Karpas-422 (cell line): ENCODE data around the gene NKAIN2. TPM values are rescaled to one million over a fixed set of nuclear protein-coding genes. Genes with fewer than 3 reads are reported as not detected.

Source experiments
- DNase-seq: peaks from one replicate; pipeline ENCODE4 v3.0.0-alpha.2; 2015
- H2AFZ ChIP-seq: fragments of 200-600 bp; sonication (generic); 2 replicates; pipeline ENCODE4 v1.6.1; 2014; ENCODE audit warnings: antibody characterized with exemption, low read length, mixed read lengths
- H3K27ac ChIP-seq: fragments of 200-600 bp; sonication (generic); 2 replicates; pipeline ENCODE4 v1.5.1; 2014; ENCODE audit warnings: mild to moderate bottlenecking, low read length, moderate library complexity
- H3K27me3 ChIP-seq: fragments of 200-600 bp; sonication (generic); 2 replicates; pipeline ENCODE4 v1.6.1; 2014; ENCODE audit warnings: low read length, mixed read lengths
- H3K36me3 ChIP-seq: fragments of 200-600 bp; sonication (generic); 2 replicates; pipeline ENCODE4 v1.6.1; 2014; ENCODE audit warnings: low read length, mixed read lengths; ENCODE audit not compliant: insufficient read depth
- H3K4me1 ChIP-seq: fragments of 200-600 bp; sonication (generic); 2 replicates; pipeline ENCODE4 v1.6.1; 2014; ENCODE audit warnings: mild to moderate bottlenecking, low read length, mixed read lengths
- H3K4me2 ChIP-seq: fragments of 200-600 bp; sonication (generic); 2 replicates; pipeline ENCODE4 v1.6.1; 2014; ENCODE audit warnings: low read length, low read depth, mild to moderate bottlenecking; ENCODE audit not compliant: poor library complexity, severe bottlenecking
- H3K4me3 ChIP-seq: fragments of 200-600 bp; sonication (generic); 2 replicates; pipeline ENCODE4 v1.5.1; 2014; ENCODE audit warnings: mild to moderate bottlenecking, antibody characterized with exemption, low read length, mixed read lengths
- H3K79me2 ChIP-seq: fragments of 200-600 bp; sonication (generic); 2 replicates; pipeline ENCODE4 v1.6.1; 2014; ENCODE audit warnings: mild to moderate bottlenecking, low read length, mixed read lengths
- H3K9ac ChIP-seq: fragments of 200-600 bp; sonication (generic); 2 replicates; pipeline ENCODE4 v1.6.0; 2014; ENCODE audit warnings: low read length
- H3K9me2 ChIP-seq: fragments of 200-600 bp; sonication (generic), shearing (Covaris generic); replicated peaks from 2 replicates; pipeline ENCODE4 v1.6.0; 2014; ENCODE audit warnings: mild to moderate bottlenecking, low read length, moderate library complexity; ENCODE audit not compliant: insufficient read depth
- H3K9me3 ChIP-seq: fragments of 300-700, 200-600 bp; sonication (generic); 2 replicates; pipeline ENCODE4 v1.6.1; 2014; ENCODE audit warnings: low read length, mixed read lengths
- H4K20me1 ChIP-seq: fragments of 200-600 bp; sonication (generic); 2 replicates; pipeline ENCODE4 v1.6.1; 2014; ENCODE audit warnings: mild to moderate bottlenecking, antibody characterized with exemption, low read length, low read depth; ENCODE audit not compliant: insufficient read depth
- total RNA-seq: library from RNA; depleted of rRNA; stranded (reverse); fragments of >200 nt; shearing (Covaris generic); gene quantifications from 2 replicates; pipeline ENCODE4 v1.2.3, GENCODE V29; 2014; ENCODE audit warnings: low replicate concordance

The NKAIN2 gene
- total RNA-seq, 1 experiment from 2014 or later, result not detected

GRCh38 chr6:123990376-123990775, 186.7 kb downstream of the NKAIN2 start:
- H3K4me3 ChIP-seq, result no peak overlapping the region
- no peaks in the 10 kb centered on the region for H3K79me2 ChIP-seq
- no peaks in the 10 kb centered on the region for H3K9me2 ChIP-seq
- no peaks in the 10 kb centered on the region for H3K4me1 ChIP-seq
- no peak overlapping the region for H2AFZ ChIP-seq
- H4K20me1 ChIP-seq, result no peaks in the 10 kb centered on the region
- H3K36me3 ChIP-seq, result no peaks in the 10 kb centered on the region
- DNase-seq, result no peak
- H3K4me2 ChIP-seq, result no peak overlapping the region
- no peak overlapping the region for H3K27ac ChIP-seq
- H3K27me3 ChIP-seq, result no peaks in the 10 kb centered on the region
- peaks cover 4% of the 10 kb centered on the region; the same call in 1 of the 2 replicates for H3K9me3 ChIP-seq
- H3K9ac ChIP-seq, result no peak overlapping the region

- no peak for DNase-seq
- Histone ChIP-seq H3K4me1 (no peaks in the 10 kb centered on the region), H3K27me3 (no peaks in the 10 kb centered on the region), H3K9me3 (peaks cover 4% of the 10 kb centered on the region; the same call in 1 of the 2 replicates), H3K36me3 (no peaks in the 10 kb centered on the region), H3K4me2 (no peak overlapping the region), H3K9me2 (no peaks in the 10 kb centered on the region), H3K79me2 (no peaks in the 10 kb centered on the region), H4K20me1 (no peaks in the 10 kb centered on the region), H3K27ac (no peak overlapping the region), H2AFZ (no peak overlapping the region), H3K4me3 (no peak overlapping the region), H3K9ac (no peak overlapping the region)
These were observed 190.5 kb downstream of the NKAIN2 start for GRCh38 chr6:123994168-123994567.

- Histone ChIP-seq H4K20me1 (no peaks in the 10 kb centered on the region), H3K4me2 (no peak overlapping the region), H3K9me3 (peaks cover 4% of the 10 kb centered on the region; the same call in 1 of the 2 replicates), H3K27me3 (no peaks in the 10 kb centered on the region), H3K4me3 (no peak overlapping the region), H3K27ac (no peak overlapping the region), H2AFZ (no peak overlapping the region), H3K9me2 (no peaks in the 10 kb centered on the region), H3K4me1 (no peaks in the 10 kb centered on the region), H3K9ac (no peak overlapping the region), H3K36me3 (no peaks in the 10 kb centered on the region), H3K79me2 (no peaks in the 10 kb centered on the region)
- no peak for DNase-seq
These were observed 191.4 kb downstream of the NKAIN2 start for GRCh38 chr6:123994891-123995635.

- DNase-seq, result no peak
- Histone ChIP-seq H3K9ac (no peak overlapping the region), H4K20me1 (no peaks in the 10 kb centered on the region), H3K4me1 (no peaks in the 10 kb centered on the region), H3K27me3 (no peaks in the 10 kb centered on the region), H3K9me2 (no peaks in the 10 kb centered on the region), H3K36me3 (no peaks in the 10 kb centered on the region), H3K79me2 (no peaks in the 10 kb centered on the region), H3K4me3 (no peak overlapping the region), H3K27ac (no peak overlapping the region), H3K9me3 (peaks cover 4% of the 10 kb centered on the region; the same call in 1 of the 2 replicates), H3K4me2 (no peak overlapping the region), H2AFZ (no peak overlapping the region)
These were observed 193.6 kb downstream of the NKAIN2 start for GRCh38 chr6:123997223-123997622.

GRCh38 chr6:124002377-124003081, 198.9 kb downstream of the NKAIN2 start:
- no peak for DNase-seq
- no peak overlapping the region for H3K4me3 ChIP-seq
- no peaks in the 10 kb centered on the region for H3K9me2 ChIP-seq
- no peak overlapping the region for H3K9ac ChIP-seq
- no peaks in the 10 kb centered on the region for H3K4me1 ChIP-seq
- H3K27me3 ChIP-seq, result no peaks in the 10 kb centered on the region
- H3K79me2 ChIP-seq, result no peaks in the 10 kb centered on the region
- H3K9me3 ChIP-seq, result peaks cover 7% of the 10 kb centered on the region; the same call in 1 of the 2 replicates
- no peaks in the 10 kb centered on the region for H4K20me1 ChIP-seq
- no peak overlapping the region for H3K4me2 ChIP-seq
- H3K27ac ChIP-seq, result no peak overlapping the region
- no peak overlapping the region for H2AFZ ChIP-seq
- no peaks in the 10 kb centered on the region for H3K36me3 ChIP-seq

GRCh38 chr6:124007266-124007665, 203.6 kb downstream of the NKAIN2 start:
- Histone ChIP-seq H3K4me2 (no peak overlapping the region), H3K4me3 (no peak overlapping the region), H3K9me3 (0 out of 2 replicates have a peak, but pooled peaks cover 5% of the 10 kb centered on the region), H3K27me3 (no peaks in the 10 kb centered on the region), H4K20me1 (no peaks in the 10 kb centered on the region), H3K4me1 (no peaks in the 10 kb centered on the region), H3K9me2 (no peaks in the 10 kb centered on the region), H2AFZ (no peak overlapping the region), H3K9ac (no peak overlapping the region), H3K27ac (no peak overlapping the region), H3K36me3 (no peaks in the 10 kb centered on the region), H3K79me2 (no peaks in the 10 kb centered on the region)
- no peak for DNase-seq

GRCh38 chr6:124008000-124008987, 204.6 kb downstream of the NKAIN2 start:
- Histone ChIP-seq H3K9me2 (no peaks in the 10 kb centered on the region), H3K4me1 (no peaks in the 10 kb centered on the region), H4K20me1 (no peaks in the 10 kb centered on the region), H3K27ac (no peak overlapping the region), H3K9ac (no peak overlapping the region), H3K4me3 (no peak overlapping the region), H3K36me3 (no peaks in the 10 kb centered on the region), H3K27me3 (no peaks in the 10 kb centered on the region), H3K9me3 (0 out of 2 replicates have a peak, but pooled peaks cover 9% of the 10 kb centered on the region), H2AFZ (no peak overlapping the region), H3K79me2 (no peaks in the 10 kb centered on the region), H3K4me2 (no peak overlapping the region)
- DNase-seq, result no peak
